H9 (cell line): Measurements from ENCODE around the gene SCML2. TPM values are rescaled to one million over a fixed set of nuclear protein-coding genes. Genes with fewer than 3 reads are reported as not detected.

ENCODE experiments used
- DNase-seq: peaks from one replicate; pipeline ENCODE4 v3.0.0-alpha.2; 2017
- H2AFZ ChIP-seq: one replicate; pipeline ENCODE4 v1.6.1; 2013; ENCODE audit warnings: mild to moderate bottlenecking, low read length, control low read depth, moderate library complexity
- H2AK5ac ChIP-seq: 2 replicates; pipeline ENCODE4 v1.6.1; 2013; ENCODE audit warnings: low read length, control low read depth, mixed read lengths; ENCODE audit not compliant: insufficient read length
- H2BK120ac ChIP-seq: one replicate; pipeline ENCODE4 v1.6.1; 2013; ENCODE audit warnings: low read depth, mild to moderate bottlenecking, low read length, control low read depth, inconsistent platforms; ENCODE audit not compliant: poor library complexity, severe bottlenecking
- H2BK12ac ChIP-seq: 2 replicates; pipeline ENCODE4 v1.6.1; 2013; ENCODE audit warnings: low read length, control low read depth, mixed read lengths, low read depth; ENCODE audit not compliant: insufficient read length
- H2BK15ac ChIP-seq: 2 replicates; pipeline ENCODE4 v1.6.1; 2013; ENCODE audit warnings: low read depth, low read length, control low read depth
- H2BK20ac ChIP-seq: one replicate; pipeline ENCODE4 v1.6.1; 2013; ENCODE audit warnings: low read depth, mild to moderate bottlenecking, low read length, control low read depth, inconsistent platforms; ENCODE audit not compliant: poor library complexity, severe bottlenecking
- H2BK5ac ChIP-seq: 2 replicates; pipeline ENCODE4 v1.6.1; 2013; ENCODE audit warnings: low read length, control low read depth, mixed read lengths; ENCODE audit not compliant: insufficient read length
- H3K14ac ChIP-seq: 2 replicates; pipeline ENCODE4 v1.6.1; 2013; ENCODE audit warnings: low read length, control low read depth; ENCODE audit not compliant: insufficient read depth
- H3K18ac ChIP-seq: 2 replicates; pipeline ENCODE4 v1.6.1; 2013; ENCODE audit warnings: low read depth, mild to moderate bottlenecking, mixed read lengths, low read length, control low read depth; ENCODE audit not compliant: insufficient read length
- H3K23ac ChIP-seq: 2 replicates; pipeline ENCODE4 v1.6.1; 2013; ENCODE audit warnings: low read length, control low read depth, mixed read lengths, low read depth; ENCODE audit not compliant: insufficient read length
- H3K23me2 ChIP-seq: 2 replicates; pipeline ENCODE4 v1.6.1; 2013; ENCODE audit warnings: low read depth, mild to moderate bottlenecking, mixed read lengths, low read length, control low read depth; ENCODE audit not compliant: insufficient read length, poor library complexity, severe bottlenecking
- H3K27ac ChIP-seq: 2 replicates; pipeline ENCODE4 v1.5.1; 2013; ENCODE audit warnings: low read length, control low read depth, mixed read lengths, low read depth; ENCODE audit not compliant: insufficient read length
- H3K27me3 ChIP-seq: 2 replicates; pipeline ENCODE4 v1.6.1; 2013; ENCODE audit warnings: low read length, control low read depth, inconsistent platforms; ENCODE audit not compliant: insufficient read depth
- H3K4ac ChIP-seq: 2 replicates; pipeline ENCODE4 v1.6.1; 2013; ENCODE audit warnings: low read depth, mild to moderate bottlenecking, control low read depth, inconsistent platforms, low read length, moderate library complexity
- H3K4me1 ChIP-seq: 2 replicates; pipeline ENCODE4 v1.6.1; 2013; ENCODE audit warnings: low read length, control low read depth, inconsistent platforms; ENCODE audit not compliant: insufficient read depth
- H3K4me2 ChIP-seq: 2 replicates; pipeline ENCODE4 v1.6.1; 2013; ENCODE audit warnings: low read length, control low read depth, mixed read lengths; ENCODE audit not compliant: insufficient read length, insufficient read depth
- H3K56ac ChIP-seq: 2 replicates; pipeline ENCODE4 v1.6.1; 2013; ENCODE audit warnings: low read depth, mild to moderate bottlenecking, mixed read lengths, low read length, control low read depth; ENCODE audit not compliant: insufficient read length
- H3K79me1 ChIP-seq: 2 replicates; pipeline ENCODE4 v1.6.1; 2013; ENCODE audit warnings: low read depth, mild to moderate bottlenecking, moderate library complexity, low read length, control low read depth, inconsistent platforms; ENCODE audit not compliant: insufficient read depth, poor library complexity, severe bottlenecking
- H3K79me2 ChIP-seq: 2 replicates; pipeline ENCODE4 v1.6.1; 2013; ENCODE audit warnings: low read length, control low read depth, inconsistent platforms; ENCODE audit not compliant: insufficient read depth
- H3K9ac ChIP-seq: 2 replicates; pipeline ENCODE4 v1.6.1; 2013; ENCODE audit warnings: low read length, control low read depth, mixed read lengths; ENCODE audit not compliant: insufficient read length; ENCODE audit errors: extremely low read depth
- H3K9me3 ChIP-seq: one replicate; pipeline ENCODE4 v1.6.1; 2013; ENCODE audit warnings: low read depth, low read length, inconsistent platforms; ENCODE audit not compliant: control insufficient read depth
- H3T11ph ChIP-seq: one replicate; pipeline ENCODE4 v1.6.1; 2013; ENCODE audit warnings: mild to moderate bottlenecking, low read length, control low read depth, inconsistent platforms
- H4K20me1 ChIP-seq: one replicate; pipeline ENCODE4 v1.6.1; 2013; ENCODE audit not compliant: control insufficient read depth, insufficient read length, insufficient read depth
- H4K5ac ChIP-seq: 2 replicates; pipeline ENCODE4 v1.6.1; 2013; ENCODE audit warnings: low read depth, mild to moderate bottlenecking, mixed read lengths, low read length, control low read depth; ENCODE audit not compliant: insufficient read length
- H4K8ac ChIP-seq: replicated peaks from 2 replicates; pipeline ENCODE4 v1.6.1; 2013; ENCODE audit warnings: low read length, control low read depth, mixed read lengths, low read depth; ENCODE audit not compliant: insufficient read length
- H4K91ac ChIP-seq: 2 replicates; pipeline ENCODE4 v1.6.1; 2013; ENCODE audit warnings: low read depth, mild to moderate bottlenecking, moderate library complexity, mixed read lengths, low read length, control low read depth; ENCODE audit not compliant: insufficient read length
- H3K27ac Mint-ChIP-seq, 3 experiments: 2 replicates in 2 of 3; 3 replicates in 1 of 3; pipeline ENCODE4 v1.8.0; 2020 to 2021; ENCODE audit warnings: mixed read lengths in 3 of 3, mild to moderate bottlenecking in 1 of 3, moderate library complexity in 1 of 3
- H3K27me3 Mint-ChIP-seq: 2 replicates; pipeline ENCODE4 v1.8.0; 2021; ENCODE audit warnings: low read depth, mild to moderate bottlenecking, moderate library complexity, mixed read lengths
- H3K36me3 Mint-ChIP-seq, 3 experiments: 2 replicates in 2 of 3; 3 replicates in 1 of 3; pipeline ENCODE4 v1.8.0; 2020 to 2021; ENCODE audit warnings: low read depth in 3 of 3, mixed read lengths in 3 of 3; ENCODE audit not compliant: insufficient read depth in 1 of 3
- H3K4me1 Mint-ChIP-seq, 2 experiments: 2 replicates each; pipeline ENCODE4 v1.8.0; 2020; ENCODE audit warnings: mixed read lengths in 2 of 2
- H3K4me3 Mint-ChIP-seq, 2 experiments: 2 replicates in 1 of 2; 3 replicates in 1 of 2; pipeline ENCODE4 v1.8.0; 2020 to 2021; ENCODE audit warnings: mild to moderate bottlenecking in 2 of 2, mixed read lengths in 2 of 2, moderate library complexity in 1 of 2
- H3K9me3 Mint-ChIP-seq, 2 experiments: 2 replicates in 1 of 2; 3 replicates in 1 of 2; pipeline ENCODE4 v1.8.0; 2020; ENCODE audit warnings: mild to moderate bottlenecking in 2 of 2, mixed read lengths in 2 of 2, moderate library complexity in 1 of 2
- CTCF ChIP-seq: fragments of 200-600 bp; sonication (generic); conservative IDR thresholded peaks from 3 replicates; pipeline ENCODE4 v1.8.0; 2021; ENCODE audit warnings: antibody characterized with exemption, mild to moderate bottlenecking
- WGBS: extraction: QIAGEN DNeasy Blood & Tissue Kit; methylation state at CpG from one replicate; pipeline ENCODE4 v1.1.7; 2013; ENCODE audit warnings: missing lambda C conversion rate, low lambda C conversion rate, mixed read lengths; ENCODE audit not compliant: insufficient read length; ENCODE audit errors: extremely low coverage; 5-methylcytosine and 5-hydroxymethylcytosine counted together
- total RNA-seq: library from RNA; stranded (reverse); gene quantifications from 2 replicates; pipeline ENCODE4 v1.2.1, GENCODE V29; 2021

SCML2 gene
- total RNA-seq, 1 experiment from 2014 or later, result 15.5 TPM

- Histone ChIP-seq H3K79me2 (no peaks in the 10 kb centered on the region), H3K9me3 (peaks cover 17% of the 10 kb centered on the region), H3K18ac (no peak overlapping the region), H2BK20ac (no peak overlapping the region), H2BK12ac (no peak overlapping the region), H3K27ac (no peak overlapping the region), H3K4ac (no peak overlapping the region), H2BK5ac (no peak overlapping the region), H3K14ac (no peak overlapping the region), H3K4me2 (no peak overlapping the region), H3K56ac (no peak overlapping the region), H4K20me1 (no peaks in the 10 kb centered on the region), H3K27me3 (no peaks in the 10 kb centered on the region), H2BK120ac (no peak overlapping the region), H2BK15ac (no peak overlapping the region), H3K9ac (no peak overlapping the region), H2AFZ (no peak overlapping the region), H3T11ph (no peak overlapping the region), H3K23ac (no peak overlapping the region), H3K79me1 (no peaks in the 10 kb centered on the region), H2AK5ac (no peak overlapping the region), H4K5ac (no peak overlapping the region), H4K91ac (no peak overlapping the region), H3K4me1 (no peaks in the 10 kb centered on the region), H3K23me2 (no peaks in the 10 kb centered on the region), H4K8ac (no peak overlapping the region)
- Mint-ChIP-seq H3K27me3 (peaks cover 2% of the 10 kb centered on the region), H3K27ac (no peak overlapping the region), H3K4me1 (no peaks in the 10 kb centered on the region; a peak in 2 of 4 replicates), H3K9me3 (peaks cover 61 to 66% of the 10 kb centered on the region in 2 experiments), H3K36me3 (peaks cover 0 to 3% (median 2%) of the 10 kb centered on the region in 3 experiments; a peak in 3 of 7 replicates), H3K4me3 (no peak overlapping the region)
- no CpG with 5 or more reads among the region's 4 CpGs for WGBS
- TF ChIP-seq CTCF, result no peak
- no peak for DNase-seq
These were observed 13.9 kb upstream of the SCML2 start for GRCh38 chrX:18368402-18368801.
